CD4-positive, alpha-beta T cell treated with Interleukin-17A for 4 hours (primary cell): ENCODE data around the gene SMR3A.

Experiments used
- DNase-seq: peaks from one replicate; pipeline ENCODE4 v3.0.0-alpha.2; 2020; ENCODE audit warnings: mixed read lengths

SMR3A gene

GRCh38 chr4:70360460-70360859, at the start of gene SMR3A:
Gene SMR3A (plus strand): TSS chr4:70360760. CDS start chr4:70362116, 1,356 bp downstream.
- DNase-seq, result no peak

DNA sequence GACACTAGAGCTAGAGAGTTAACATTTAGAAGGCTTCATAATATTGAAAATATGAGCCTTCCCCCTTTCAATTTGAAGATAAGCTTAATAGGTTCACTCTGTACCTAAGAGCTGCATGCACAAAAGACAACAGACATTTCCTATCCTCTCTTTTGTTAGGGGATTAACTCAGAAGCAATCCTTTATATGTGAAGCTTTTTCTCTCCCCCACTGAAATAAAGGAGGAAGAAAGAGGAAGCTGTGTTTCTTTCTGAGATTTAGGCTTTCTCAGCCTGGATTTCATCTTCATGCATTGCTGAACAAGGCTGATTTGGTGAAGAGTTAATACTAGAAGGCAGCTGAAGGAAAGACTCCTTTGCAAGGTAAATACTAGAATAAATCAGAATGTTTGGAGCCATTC, 46.8 kb upstream of the SMR3A start:
- no peak for DNase-seq

DNA sequence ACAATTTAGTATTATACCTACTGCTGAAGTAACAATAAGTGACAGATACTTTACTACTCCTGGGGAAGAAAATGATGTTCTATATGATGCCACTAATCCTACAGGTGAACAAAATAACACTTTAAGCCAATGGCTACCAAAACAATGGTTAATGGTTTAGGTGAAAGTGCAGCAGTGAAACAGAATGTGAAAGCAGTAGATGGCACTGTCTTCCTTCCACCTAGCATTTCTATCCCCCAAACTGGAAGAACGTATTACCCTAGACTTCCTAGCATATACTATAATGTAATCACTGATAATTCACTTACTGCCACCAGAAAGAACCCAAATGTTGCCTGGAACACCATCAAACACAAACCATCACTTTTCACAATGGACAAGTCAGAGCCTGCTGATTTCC, 44.6 kb upstream of the SMR3A start:
- DNase-seq, result no peak

- DNase-seq, result no peak
Observed at GRCh38 chr4:70326052-70326451, 34.5 kb upstream of the SMR3A start.

- no peak for DNase-seq
Observed at GRCh38 chr4:70334681-70335080, 25.9 kb upstream of the SMR3A start, which contains the start of gene CABS1. Gene CABS1 (plus strand): TSS chr4:70334981. CDS start chr4:70335040, 59 bp downstream.

GRCh38 chr4:70336043-70336442, 24.5 kb upstream of the SMR3A start:
- no peak for DNase-seq

DNA sequence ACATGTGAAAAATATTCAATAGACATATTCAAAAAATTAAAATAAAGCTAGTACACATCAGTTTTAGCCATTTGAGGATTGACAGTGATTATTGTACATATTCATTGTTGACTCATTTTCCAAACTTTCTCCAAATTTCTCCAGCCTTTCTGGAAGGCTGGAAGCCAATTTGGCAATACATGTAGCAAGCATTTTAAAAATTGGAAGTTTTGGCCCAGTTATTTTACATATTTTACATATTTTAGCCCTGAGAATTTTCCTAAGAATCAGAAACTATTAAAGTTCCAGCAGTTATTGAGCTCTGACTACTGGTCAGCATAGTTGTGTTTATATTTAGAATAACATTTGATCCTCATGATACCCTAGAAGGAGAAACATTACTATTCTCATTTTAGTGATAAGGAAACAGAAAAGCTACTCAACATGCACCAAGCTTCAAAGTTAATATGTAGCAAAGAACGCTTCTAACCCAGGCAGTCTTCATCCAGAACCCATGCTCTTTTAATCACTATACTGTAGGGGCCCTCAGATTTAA, 22.6 kb upstream of the SMR3A start:
- DNase-seq, result no peak

- DNase-seq, result no peak
Observed at GRCh38 chr4:70356185-70356584, 4.4 kb upstream of the SMR3A start.

DNA sequence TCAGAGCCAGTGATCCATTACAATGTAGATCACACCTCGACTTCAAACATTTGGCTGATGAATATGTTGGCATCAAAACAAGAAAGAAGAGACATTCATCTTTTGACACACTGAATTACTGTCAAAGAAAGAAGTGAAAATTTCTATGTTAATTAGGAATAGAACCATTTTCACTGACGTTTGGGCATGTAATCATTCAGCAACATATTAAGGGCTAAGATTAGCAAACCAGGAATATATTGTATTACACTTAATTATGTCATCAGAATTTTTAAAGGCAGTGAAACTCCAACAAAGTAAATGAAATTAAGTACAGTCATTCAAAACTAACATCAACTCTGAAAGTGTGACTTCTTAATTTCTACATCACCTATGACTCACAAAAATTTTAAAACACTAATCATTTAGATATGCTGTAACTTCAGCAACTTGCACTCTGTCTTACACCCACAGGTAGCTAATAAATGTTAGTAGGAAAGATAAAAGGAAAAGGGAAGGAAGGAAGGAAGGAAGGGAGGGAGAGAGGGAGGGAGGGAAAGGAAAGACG, 1.4 kb upstream of the SMR3A start:
- no peak for DNase-seq

GRCh38 chr4:70364002-70364401, 3.4 kb downstream of the SMR3A start:
- DNase-seq, result no peak

- no peak for DNase-seq
Observed at GRCh38 chr4:70365479-70365878, 4.9 kb downstream of the SMR3A start.

GRCh38 chr4:70367813-70368212, 7.3 kb downstream of the SMR3A start:
- DNase-seq, result no peak

- no peak for DNase-seq
Observed at GRCh38 chr4:70371987-70372386, 11.4 kb downstream of the SMR3A start.

- no peak for DNase-seq
Observed at GRCh38 chr4:70372760-70373159, 12.2 kb downstream of the SMR3A start.

DNA sequence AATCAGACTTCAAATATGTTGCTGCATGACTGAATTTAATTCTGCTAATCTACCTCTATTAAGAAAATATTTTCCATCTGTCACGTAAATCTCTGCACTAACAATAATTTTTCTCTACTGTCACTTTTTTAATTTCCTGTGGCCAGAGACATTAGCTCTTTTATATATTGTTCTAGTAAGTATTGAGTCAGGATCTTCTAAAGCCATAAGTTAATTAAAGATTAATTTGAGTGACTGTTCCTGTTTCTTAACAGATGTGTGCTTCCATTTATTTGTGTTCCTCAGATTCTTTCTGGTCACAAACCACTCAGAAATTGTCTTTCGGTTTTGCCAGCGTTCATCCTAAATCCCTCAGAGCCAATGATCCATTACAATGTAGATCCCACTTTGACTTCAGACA, 20.0 kb downstream of the SMR3A start:
- no peak for DNase-seq

GRCh38 chr4:70382691-70383181, 22.2 kb downstream of the SMR3A start, which contains the start of gene SMR3B:
Gene SMR3B (plus strand): TSS chr4:70383131. CDS start chr4:70384511, 1,380 bp downstream.
- DNase-seq, result no peak

DNA sequence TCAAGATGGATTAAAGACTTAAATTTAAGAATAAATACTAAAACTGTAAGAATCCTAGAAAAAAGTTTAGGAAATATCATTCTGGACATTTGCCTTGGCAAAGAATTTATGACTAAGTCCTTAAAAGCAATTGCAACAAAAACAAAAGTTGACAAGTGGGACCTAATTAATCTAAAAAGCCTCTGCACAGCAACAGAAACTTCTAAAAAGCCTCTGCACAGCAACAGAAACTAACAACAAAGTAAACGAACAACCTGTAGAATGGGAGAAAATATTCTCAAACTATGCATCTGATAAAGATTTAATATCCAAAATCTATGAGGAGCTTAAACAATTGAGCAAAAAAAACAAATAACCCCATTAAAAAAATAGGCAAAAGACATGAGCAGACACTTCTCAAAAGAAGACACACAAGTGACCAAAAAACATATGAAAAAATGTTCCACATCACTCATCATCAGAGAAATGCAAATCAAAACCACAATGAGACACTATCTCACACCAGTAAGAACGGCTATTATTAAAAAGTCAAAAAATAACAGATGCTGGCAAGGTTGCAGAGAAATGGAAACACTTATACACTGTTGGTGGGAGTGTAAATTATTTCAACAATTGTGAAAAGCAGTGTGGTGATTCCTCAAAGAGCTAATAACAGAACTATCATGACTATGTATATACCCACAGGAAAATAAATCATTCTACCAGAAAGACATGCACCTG, 31.7 kb downstream of the SMR3A start:
- no peak for DNase-seq

DNA sequence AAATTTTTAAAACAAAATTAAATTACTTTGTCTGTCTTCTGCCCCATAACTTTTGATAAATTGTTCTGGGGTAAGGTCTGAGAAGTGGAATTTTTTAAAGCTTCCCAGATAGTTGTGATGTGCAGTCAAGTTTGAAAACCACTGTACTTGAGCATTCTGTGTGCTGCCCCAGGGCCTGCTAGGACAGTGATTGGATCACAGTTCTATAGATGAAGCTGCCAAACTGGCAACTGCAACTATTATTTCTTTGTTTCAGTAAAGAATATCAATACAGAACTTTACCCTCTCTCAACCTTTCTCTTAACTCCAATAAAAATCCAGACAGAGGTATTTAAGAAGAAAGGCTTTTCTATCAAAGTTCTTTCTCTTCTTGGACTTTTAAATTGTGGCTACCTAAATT, 37.0 kb downstream of the SMR3A start, which contains the start of gene OPRPN:
TSS of gene OPRPN (plus strand) at position 361 of the 400 bp plus-strand sequence. CDS start 1,346 bp downstream, outside the sequence.
- no peak for DNase-seq

DNA sequence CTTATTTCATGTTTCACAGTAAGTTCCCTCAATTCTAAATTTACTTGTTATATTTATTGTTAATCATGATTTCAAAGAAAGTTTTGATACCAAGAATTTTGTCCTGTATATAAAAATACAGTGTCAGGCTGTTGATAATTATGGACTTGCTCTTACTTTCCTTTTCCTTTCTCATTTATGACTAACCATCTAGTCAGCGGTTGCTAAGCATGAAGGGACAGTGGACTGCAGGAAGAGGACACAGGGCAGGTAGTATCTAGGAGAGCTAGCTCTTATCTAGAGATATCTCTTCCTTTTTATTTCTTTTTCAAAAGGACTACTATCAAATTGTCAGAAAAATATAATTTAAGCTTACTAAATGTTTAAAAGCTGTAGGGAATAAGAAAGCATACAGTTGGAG, 38.8 kb downstream of the SMR3A start:
- DNase-seq, result no peak

DNA sequence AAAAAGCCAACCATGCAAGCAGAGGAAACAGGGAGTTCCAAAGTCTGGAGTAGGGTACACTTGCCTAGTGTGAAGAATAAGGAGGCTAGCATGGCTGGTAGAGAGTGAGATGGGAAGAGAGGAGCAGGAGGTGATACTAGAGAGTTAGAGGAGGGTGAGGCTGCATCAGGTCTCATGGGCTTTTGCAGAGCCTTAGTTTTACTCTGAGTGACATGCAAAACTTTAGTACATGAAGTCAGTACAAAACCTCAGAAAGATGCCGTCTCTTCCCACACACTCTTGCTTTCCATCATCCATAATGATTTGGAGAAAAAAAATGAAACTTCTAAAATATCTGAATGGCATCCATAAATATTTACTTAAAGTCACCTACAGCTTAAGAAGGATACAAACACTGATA, 42.2 kb downstream of the SMR3A start:
- DNase-seq, result no peak

DNA sequence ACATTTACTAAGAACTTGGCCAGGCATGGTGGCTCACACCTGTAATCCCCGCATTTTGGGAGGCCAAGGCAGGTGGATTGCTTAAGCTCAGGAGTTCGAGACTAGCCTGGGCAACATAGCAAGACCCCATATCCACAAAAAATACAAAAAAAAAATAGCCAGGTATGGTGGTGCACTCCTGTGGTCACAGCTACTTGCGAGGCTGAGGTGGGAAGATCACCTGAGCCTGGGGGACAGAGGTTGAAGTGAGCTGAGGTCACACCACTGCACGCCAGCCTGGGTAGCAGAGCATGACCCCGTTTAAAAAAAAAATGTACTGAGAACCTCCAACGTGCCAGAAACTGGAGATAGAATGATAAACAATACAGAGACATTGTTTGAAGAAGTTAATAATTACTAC, 45.2 kb downstream of the SMR3A start:
- no peak for DNase-seq
